Astrocyte of the spinal cord (primary cell): ENCODE data around the gene ASTN2.

Experiments
- DNase-seq: peaks from one replicate; pipeline ENCODE4 v3.0.0; 2011; ENCODE audit warnings: low read depth, low spot score
- H3K4me3 ChIP-seq: 2 replicates; pipeline ENCODE4 v1.5.1; 2011; ENCODE audit warnings: low read depth, mild to moderate bottlenecking, low read length, moderate library complexity
- CTCF ChIP-seq: IDR thresholded peaks from 2 replicates; pipeline ENCODE4 v1.5.1; 2012; ENCODE audit warnings: low read depth, mild to moderate bottlenecking, low read length, inconsistent platforms
- in situ Hi-C: cut with HindIII; loops from 2 replicates; pipeline ENCODE4 v1.10.0; 2017; ENCODE audit warnings: low sequenced_read_pairs

The ASTN2 gene

GRCh38 chr9:116706310-116707290 lies 708.3 kb downstream of the ASTN2 start:
- in situ Hi-C loops = no loop called here

GRCh38 chr9:116705531-116705930 lies 709.3 kb downstream of the ASTN2 start:
- no peak for TF ChIP-seq CTCF
- in situ Hi-C loops = no loop called here
- no peak for DNase-seq
- no peak overlapping the region for H3K4me3 ChIP-seq

More at GRCh38 chr9:116706310-116707290, 708.3 kb downstream of the ASTN2 start:
- no peak for TF ChIP-seq CTCF
- H3K4me3 ChIP-seq = no peak overlapping the region
- DNase-seq = no peak

- no peak for DNase-seq
- H3K4me3 ChIP-seq = no peak overlapping the region
- in situ Hi-C loops = no loop called here
- no peak for TF ChIP-seq CTCF
These were observed 710.4 kb downstream of the ASTN2 start for GRCh38 chr9:116704470-116704869.

- in situ Hi-C loops = no loop called here
- no peak overlapping the region for H3K4me3 ChIP-seq
- TF ChIP-seq CTCF = no peak
- DNase-seq = no peak
These were observed 711.2 kb downstream of the ASTN2 start for GRCh38 chr9:116703634-116704033.

- no peak for TF ChIP-seq CTCF
- DNase-seq = no peak
- in situ Hi-C loops = no loop called here
- no peak overlapping the region for H3K4me3 ChIP-seq
These were observed 712.8 kb downstream of the ASTN2 start for GRCh38 chr9:116701940-116702642.

- in situ Hi-C loops = no loop called here
- H3K4me3 ChIP-seq = no peak overlapping the region
- DNase-seq = no peak
- TF ChIP-seq CTCF = no peak
These were observed 713.7 kb downstream of the ASTN2 start for GRCh38 chr9:116700882-116701865.
